H1 (cell line): ENCODE data around the gene CCR2. TPM values are rescaled to one million over a fixed set of nuclear protein-coding genes. Genes with fewer than 3 reads are reported as not detected.
A peak's percentile ranks its signal among the peaks of the same experiment; 100 is the strongest.

Source experiments
- CTCF ChIA-PET: fragments of 300-600 bp; sonication (Branson Sonifier 250); formaldehyde crosslinking; loops from one replicate; lab custom pipeline; 2021; ENCODE audit not compliant: partially characterized antibody; lab: Charles Lee
- POLR2A ChIA-PET: fragments of 300-600 bp; sonication (Branson Sonifier 250); formaldehyde crosslinking; loops from one replicate; lab custom pipeline; 2021; ENCODE audit warnings: inconsistent platforms; ENCODE audit not compliant: partially characterized antibody; lab: Charles Lee
- DNase-seq, 2 experiments: peaks; one replicate each; pipeline versions ENCODE4 v3.0.0 to v3.0.0-alpha.2; 2010 to 2022; ENCODE audit warnings: low spot score in 2 of 2, low read depth in 1 of 2, mixed read lengths in 1 of 2
- FAIRE-seq: peaks from 2 replicates; lab custom pipeline; 2011; peaks lifted over from hg19 to GRCh38; lab: Jason Lieb, UNC
- H2AFZ ChIP-seq: 2 replicates; pipeline ENCODE4 v1.8.1; 2012; ENCODE audit warnings: low read length, inconsistent platforms
- H2AK5ac ChIP-seq: 2 replicates; pipeline ENCODE4 v1.6.1; 2013; ENCODE audit warnings: low read depth, low read length
- H2BK120ac ChIP-seq: replicated peaks from 2 replicates; pipeline ENCODE3; 2013; ENCODE audit warnings: low read depth, low read length, inconsistent platforms
- H2BK12ac ChIP-seq: 2 replicates; pipeline ENCODE4 v1.6.1; 2013; ENCODE audit warnings: low read depth, low read length
- H2BK15ac ChIP-seq: 2 replicates; pipeline ENCODE4 v1.6.1; 2013; ENCODE audit warnings: low read length
- H2BK20ac ChIP-seq: 2 replicates; pipeline ENCODE4 v1.6.1; 2013; ENCODE audit warnings: low read length
- H2BK5ac ChIP-seq: 2 replicates; pipeline ENCODE4 v1.6.1; 2013; ENCODE audit warnings: low read depth, low read length
- H3K14ac ChIP-seq: 2 replicates; pipeline ENCODE4 v1.6.1; 2013; ENCODE audit warnings: inconsistent platforms; ENCODE audit not compliant: insufficient read length
- H3K18ac ChIP-seq: 2 replicates; pipeline ENCODE4 v1.6.1; 2013; ENCODE audit warnings: low read length; ENCODE audit errors: extremely low read depth
- H3K23ac ChIP-seq: 2 replicates; pipeline ENCODE4 v1.6.1; 2013; ENCODE audit warnings: inconsistent platforms; ENCODE audit not compliant: insufficient read length
- H3K23me2 ChIP-seq: 2 replicates; pipeline ENCODE4 v1.6.1; 2013; ENCODE audit warnings: low read depth, low read length
- H3K27ac ChIP-seq: 2 replicates; pipeline ENCODE4 v1.6.1; 2011; ENCODE audit warnings: low read depth, low read length, inconsistent platforms
- H3K27me3 ChIP-seq, 4 experiments: replicated peaks in 1 of 4; 1 replicate in 1 of 4; 2 replicates in 3 of 4; pipeline versions ENCODE4 v1.6.1 to v1.8.1; 2011 to 2013; ENCODE audit warnings: low read length in 3 of 4, mild to moderate bottlenecking in 3 of 4, inconsistent platforms in 2 of 4, mixed read lengths in 2 of 4, moderate library complexity in 1 of 4; ENCODE audit not compliant: control insufficient read depth in 3 of 4, insufficient read depth in 3 of 4; ENCODE audit errors: extremely low read depth in 1 of 4
- H3K36me3 ChIP-seq, 4 experiments: 2 replicates each; pipeline versions ENCODE4 v1.6.1 to v1.8.1; 2011 to 2013; ENCODE audit warnings: mild to moderate bottlenecking in 4 of 4, low read length in 3 of 4, moderate library complexity in 2 of 4, control low read depth in 1 of 4, inconsistent platforms in 1 of 4; ENCODE audit not compliant: insufficient read depth in 4 of 4, control insufficient read depth in 2 of 4
- H3K4ac ChIP-seq: replicated peaks from 2 replicates; pipeline ENCODE3; 2013; ENCODE audit warnings: low read length, low read depth, mixed read lengths, inconsistent platforms; ENCODE audit not compliant: insufficient read length
- H3K4me1 ChIP-seq, 4 experiments: replicated peaks in 1 of 4; 1 replicate in 1 of 4; 2 replicates in 3 of 4; pipeline versions ENCODE4 v1.6.1 to v1.8.1; 2011 to 2013; ENCODE audit warnings: low read length in 3 of 4, inconsistent platforms in 2 of 4, mixed read lengths in 1 of 4; ENCODE audit not compliant: insufficient read depth in 4 of 4, control insufficient read depth in 3 of 4
- H3K4me2 ChIP-seq, 2 experiments: 2 replicates each; pipeline versions ENCODE4 v1.6.1 to v1.8.1; 2011 to 2013; ENCODE audit warnings: low read depth in 2 of 2, low read length in 2 of 2, control low read depth in 1 of 2, inconsistent platforms in 1 of 2, mild to moderate bottlenecking in 1 of 2; ENCODE audit not compliant: insufficient read depth in 1 of 2
- H3K4me3 ChIP-seq, 4 experiments: fragments of 200-600, 300-600 bp in 1 of 4; sonication (generic), shearing (Covaris generic), sonication (Bioruptor Twin) in 1 of 4; 2 replicates each; pipeline versions ENCODE4 v1.5.1 to v1.8.1; 2011 to 2016; ENCODE audit warnings: low read length in 4 of 4, low read depth in 3 of 4, control low read depth in 2 of 4, inconsistent platforms in 2 of 4, mild to moderate bottlenecking in 2 of 4, mixed read lengths in 1 of 4, moderate library complexity in 1 of 4; ENCODE audit not compliant: insufficient read depth in 2 of 4; ENCODE audit errors: extremely low read depth in 1 of 4
- H3K56ac ChIP-seq: replicated peaks from 2 replicates; pipeline ENCODE3; 2013; ENCODE audit warnings: low read depth, mild to moderate bottlenecking, mixed read lengths, low read length, inconsistent platforms; ENCODE audit not compliant: insufficient read length
- H3K79me1 ChIP-seq: 2 replicates; pipeline ENCODE4 v1.6.1; 2013; ENCODE audit warnings: low read depth, low read length, control low read depth
- H3K79me2 ChIP-seq, 2 experiments: 2 replicates each; pipeline versions ENCODE4 v1.6.1 to v1.8.1; 2012 to 2013; ENCODE audit warnings: low read length in 2 of 2, mild to moderate bottlenecking in 2 of 2, inconsistent platforms in 1 of 2; ENCODE audit not compliant: insufficient read depth in 2 of 2, control insufficient read depth in 1 of 2
- H3K9ac ChIP-seq, 4 experiments: replicated peaks in 1 of 4; 1 replicate in 1 of 4; 2 replicates in 3 of 4; pipeline versions ENCODE4 v1.6.1 to v1.8.1; 2011 to 2013; ENCODE audit warnings: low read depth in 3 of 4, low read length in 3 of 4, control low read depth in 2 of 4, mild to moderate bottlenecking in 2 of 4, moderate library complexity in 2 of 4, inconsistent platforms in 1 of 4; ENCODE audit errors: extremely low read depth in 1 of 4
- H3K9me3 ChIP-seq, 2 experiments: 2 replicates each; pipeline versions ENCODE4 v1.6.1 to v1.8.1; 2012 to 2013; ENCODE audit warnings: mild to moderate bottlenecking in 2 of 2, moderate library complexity in 2 of 2, control low read depth in 1 of 2, inconsistent platforms in 1 of 2, low read depth in 1 of 2, low read length in 1 of 2, mixed read lengths in 1 of 2; ENCODE audit not compliant: insufficient read depth in 2 of 2
- H4K20me1 ChIP-seq, 2 experiments: replicated peaks in 1 of 2; 2 replicates each; pipeline versions ENCODE3 to v1.8.1; 2011 to 2013; ENCODE audit warnings: inconsistent platforms in 2 of 2, low read length in 2 of 2, mild to moderate bottlenecking in 1 of 2; ENCODE audit not compliant: insufficient read depth in 2 of 2, control insufficient read depth in 1 of 2
- H4K5ac ChIP-seq: 2 replicates; pipeline ENCODE4 v1.6.1; 2013; ENCODE audit warnings: low read length, low read depth, mixed read lengths, inconsistent platforms; ENCODE audit not compliant: insufficient read length
- H4K8ac ChIP-seq: 2 replicates; pipeline ENCODE4 v1.8.0; 2013; ENCODE audit warnings: mild to moderate bottlenecking, moderate library complexity, low read length, inconsistent platforms; ENCODE audit not compliant: insufficient read depth; ENCODE audit errors: extremely low read depth
- H4K91ac ChIP-seq: replicated peaks from 2 replicates; pipeline ENCODE3; 2013; ENCODE audit warnings: low read length, mixed read lengths, inconsistent platforms; ENCODE audit not compliant: insufficient read length
- CEBPB ChIP-seq: IDR thresholded peaks from 2 replicates; pipeline ENCODE4 v1.6.1; 2012; ENCODE audit warnings: low read depth, low read length
- E2F6 ChIP-seq: IDR thresholded peaks from 2 replicates; pipeline ENCODE4 v1.6.1; 2012; ENCODE audit warnings: inconsistent platforms
- FOSL1 ChIP-seq: IDR thresholded peaks from 2 replicates; pipeline ENCODE4 v1.6.1; 2011; ENCODE audit warnings: mild to moderate bottlenecking, low read depth, low read length, moderate library complexity; ENCODE audit not compliant: insufficient read depth
- MAFK ChIP-seq: IDR thresholded peaks from 2 replicates; pipeline ENCODE4 v1.6.1; 2012; ENCODE audit warnings: low read depth, mild to moderate bottlenecking, improper control_type of control experiment, low read length
- MAX ChIP-seq: IDR thresholded peaks from 2 replicates; pipeline ENCODE4 v1.6.1; 2012; ENCODE audit warnings: inconsistent platforms
- PHF8 ChIP-seq: fragments of 200-600 bp; sonication (generic); conservative IDR thresholded peaks from 2 replicates; pipeline ENCODE4 v1.7.1; 2012; ENCODE audit warnings: low read depth, mild to moderate bottlenecking, inconsistent platforms, low read length, moderate library complexity
- POLR2AphosphoS5 ChIP-seq: IDR thresholded peaks from 2 replicates; pipeline ENCODE4 v1.6.1; 2011; ENCODE audit warnings: low read depth, low read length
- SAP30 ChIP-seq: fragments of 300-600 bp; sonication (generic); IDR thresholded peaks from 2 replicates; pipeline ENCODE4 v1.7.1; 2012; ENCODE audit warnings: low read length, moderate library complexity, mild to moderate bottlenecking, inconsistent platforms; ENCODE audit not compliant: insufficient read depth, insufficient replicate concordance
- TCF12 ChIP-seq: IDR thresholded peaks from 2 replicates; pipeline ENCODE4 v1.6.1; 2011; ENCODE audit warnings: low read depth, mild to moderate bottlenecking, low read length
- USF2 ChIP-seq: IDR thresholded peaks from 2 replicates; pipeline ENCODE4 v1.6.1; 2011; ENCODE audit warnings: low read length, improper control_type of control experiment
- WGBS, 2 experiments: shearing (Covaris generic) in 1 of 2; methylation state at CpG; one replicate each; pipeline versions ENCODE4 v1.1.6 to v1.1.7; 2013 to 2015; ENCODE audit warnings: low lambda C conversion rate in 2 of 2, mixed read lengths in 2 of 2, inconsistent platforms in 1 of 2, low coverage in 1 of 2, missing lambda C conversion rate in 1 of 2; ENCODE audit not compliant: insufficient replicate concordance in 2 of 2, insufficient coverage in 1 of 2, insufficient read length in 1 of 2; ENCODE audit errors: extremely low coverage in 1 of 2, missing lambda C conversion rate in 1 of 2; 5-methylcytosine and 5-hydroxymethylcytosine counted together
- polyA plus RNA-seq, 7 experiments: library from polyadenylated mRNA; depleted of rRNA in 3 of 7; stranded (reverse) in 5 of 7; unstranded in 2 of 7; fragments of >200 nt in 5 of 7; fragments of 200-250 nt in 2 of 7; gene quantifications; 1 replicate in 5 of 7; 2 replicates in 1 of 7; 4 replicates in 1 of 7; pipeline versions ENCODE4 v1.2.1 to v1.2.3, GENCODE V29; 2011 to 2013; ENCODE audit warnings: missing spikeins in 2 of 7, mixed read lengths in 2 of 7
- total RNA-seq: library from RNA; stranded (reverse); fragmentation: NEBNext Ultra II Directional; extraction: Animal tissue kit (Norgen Biotek cat#: 25700); gene quantifications from 2 replicates; pipeline ENCODE4 v1.2.1, GENCODE V29; 2021

The CCR2 gene
- total and polyA plus RNA-seq, 2 of the 8 experiments (the other 6 are each of a cell fraction or from before 2014, with no cell fraction given) = not detected

GRCh38 chr3:46380471-46381221 is 26.7 kb downstream of the CCR2 start:
- FAIRE-seq (no peak), DNase-seq (no peak)
- no peak overlapping the region for H2BK5ac ChIP-seq
- no peaks in the 10 kb centered on the region for H3K9me3 ChIP-seq
- no peak overlapping the region for H4K8ac ChIP-seq
- ChIA-PET CTCF (interaction anchor here (0.6 to 1.7 kb wide), 4 partner anchors 11 to 1434 kb away, joined by 3 to 4 read pairs (median 3); no protein-coding TSS in a partner anchor), POLR2A (no interaction called here)
- H3K4me2 ChIP-seq = no peak overlapping the region
- H3K18ac ChIP-seq = no peak overlapping the region; the same call in 1 of the 2 replicates
- no peak overlapping the region for H3K23ac ChIP-seq
- H2AK5ac ChIP-seq = no peak overlapping the region
- H4K91ac ChIP-seq = no peak overlapping the region
- no peak overlapping the region for H3K14ac ChIP-seq
- no peak overlapping the region for H3K4me3 ChIP-seq
- H3K27ac ChIP-seq = no peak overlapping the region
- H2BK12ac ChIP-seq = no peak overlapping the region
- H3K56ac ChIP-seq = no peak overlapping the region
- H3K36me3 ChIP-seq = no peaks in the 10 kb centered on the region
- peaks cover 0 to 14% (median 7%) of the 10 kb centered on the region in 4 experiments; a peak in 6 of 7 replicates for H3K4me1 ChIP-seq
- H2BK15ac ChIP-seq = 0 out of 2 replicates have a peak overlapping the region, but pooled peaks have one; percentile 13
- no peaks in the 10 kb centered on the region for H3K27me3 ChIP-seq
- no peaks in the 10 kb centered on the region for H4K20me1 ChIP-seq
- 0 out of 2 replicates have a peak overlapping the region, but pooled peaks have one; percentile 10 for H2BK20ac ChIP-seq
- H2BK120ac ChIP-seq = no peak overlapping the region
- H3K9ac ChIP-seq = no peak overlapping the region
- no peak overlapping the region for H3K4ac ChIP-seq
- H3K79me1 ChIP-seq = no peaks in the 10 kb centered on the region
- H4K5ac ChIP-seq = no peak overlapping the region
- no peak overlapping the region for H2AFZ ChIP-seq
- 89% methylated on average over 8 of the region's 8 CpGs; no CpG with 5 or more reads in 1 of the 2 experiments for WGBS, 2 experiments
- no peaks in the 10 kb centered on the region for H3K79me2 ChIP-seq
- no peaks in the 10 kb centered on the region for H3K23me2 ChIP-seq
- TF ChIP-seq CEBPB (no peak), PHF8 (no peak), USF2 (no peak), MAX (no peak), SAP30 (no peak), FOSL1 (no peak), POLR2AphosphoS5 (no peak), E2F6 (no peak), TCF12 (no peak), MAFK (no peak)
